Adrenal gland (tissue), 12 donors: Measurements from ENCODE around the gene SHANK3. TPM values are rescaled to one million over a fixed set of nuclear protein-coding genes. Genes with fewer than 3 reads are reported as not detected.

Source experiments
- DNase-seq, 7 donors: peaks; one replicate each; pipeline ENCODE4 v3.0.0-alpha.2; 2019 to 2020
- H3K27ac ChIP-seq, 5 donors: fragments of 200-600 bp; sonication (generic) in 4 of 5; 1 replicate in 3 of 5; 2 replicates in 2 of 5; pipeline versions ENCODE4 v1.5.1 to v1.8.0; 2016 to 2020; ENCODE audit warnings: mild to moderate bottlenecking in 1 of 5
- H3K27me3 ChIP-seq: fragments of 200-600 bp; 2 replicates; pipeline ENCODE4 v1.8.0; 2021
- H3K36me3 ChIP-seq, 2 donors: fragments of 200-600 bp; replicated peaks in 1 of 2; 1 replicate in 1 of 2; 2 replicates in 1 of 2; pipeline versions ENCODE4 v1.5.1 to v1.8.0; 2018 to 2022
- H3K4me1 ChIP-seq, 2 donors: fragments of 200-600 bp; replicated peaks in 1 of 2; 1 replicate in 1 of 2; 2 replicates in 1 of 2; pipeline versions ENCODE4 v1.5.1 to v1.8.0; 2018 to 2021
- H3K4me3 ChIP-seq, 4 donors: fragments of 200-600 bp; sonication (generic) in 3 of 4; one replicate each; pipeline ENCODE4 v1.5.1; 2016 to 2018
- H3K9me3 ChIP-seq, 3 donors: fragments of 200-600 bp; sonication (generic) in 1 of 3; replicated peaks in 1 of 3; 1 replicate in 2 of 3; 2 replicates in 1 of 3; pipeline versions ENCODE4 v1.5.1 to v1.8.0; 2016 to 2021
- CTCF ChIP-seq, 6 experiments: fragments of 450-650 bp in 4 of 6; fragments of 200-600 bp in 2 of 6; sonication (generic) in 1 of 6; IDR thresholded peaks; 1 replicate in 5 of 6; 2 replicates in 1 of 6; pipeline versions ENCODE4 v1.5.1 to v1.8.0; 2016 to 2021; ENCODE audit warnings: antibody characterized with exemption in 6 of 6, mild to moderate bottlenecking in 2 of 6, moderate library complexity in 1 of 6
- POLR2A ChIP-seq, 2 donors: fragments of 450-650 bp; IDR thresholded peaks; one replicate each; pipeline ENCODE4 v1.6.1; 2017; ENCODE audit warnings: antibody characterized with exemption in 2 of 2, mild to moderate bottlenecking in 2 of 2, moderate library complexity in 1 of 2
- WGBS, 4 donors: extraction: QIAGEN DNeasy Blood & Tissue Kit in 2 of 4; methylation state at CpG; one replicate each; pipeline versions ENCODE4 v1.1.5 to v1.1.7; 2013 to 2017; 5-methylcytosine and 5-hydroxymethylcytosine counted together
- intact Hi-C, 2 donors: fragments of 100-400 bp; cut with DNase I; formaldehyde crosslinking; loops; one replicate each; pipeline versions ENCODE4 v1.14.1 to v1.15.0; 2022 to 2023
- polyA plus RNA-seq, 3 donors: library from polyadenylated mRNA; stranded (reverse); fragments of 200-250 nt in 2 of 3; fragments of 350-450 nt in 1 of 3; fragmentation: Illumina TruSeq in 1 of 3; extraction: RNeasy Lipid Tissue Mini Kit (QIAGEN cat#74804) in 1 of 3; gene quantifications; one replicate each; pipeline ENCODE4 v1.2.3, GENCODE V29; 2013 to 2014
- small RNA-seq, 2 donors: library from RNA; depleted of rRNA; stranded (forward); fragments of <200 nt; gene quantifications; one replicate each; pipeline ENCODE3, GENCODE V24; 2016
- total RNA-seq, 9 donors: library from RNA; depleted of rRNA in 4 of 9; stranded (reverse); fragments of >200 nt in 4 of 9; fragments of 120-200 nt in 1 of 9; fragmentation: NEBNext Ultra II Directional in 1 of 9; extraction: Animal tissue kit (Norgen Biotek cat#: 25700) in 1 of 9; gene quantifications; one replicate each; pipeline versions ENCODE4 v1.1.0 to v1.2.4, GENCODE V29; 2013 to 2023
- donor health status: healthy with polysubstance abuse.
- donor health status: Bipolar disorder and iron deficiency.
- donor health status: DM: yes; HTN: yes; CAD: no.
- donor health status: DM: no; HTN: no; CAD: no.
- donor health status: DM: no; HTN: no; CAD: no.
- donor health status: DM: yes; HTN: yes; CAD: no.

The SHANK3 gene
- total and polyA plus RNA-seq, 12 donors, result 0.88 to 44.0 (median 9.8) TPM

DNA sequence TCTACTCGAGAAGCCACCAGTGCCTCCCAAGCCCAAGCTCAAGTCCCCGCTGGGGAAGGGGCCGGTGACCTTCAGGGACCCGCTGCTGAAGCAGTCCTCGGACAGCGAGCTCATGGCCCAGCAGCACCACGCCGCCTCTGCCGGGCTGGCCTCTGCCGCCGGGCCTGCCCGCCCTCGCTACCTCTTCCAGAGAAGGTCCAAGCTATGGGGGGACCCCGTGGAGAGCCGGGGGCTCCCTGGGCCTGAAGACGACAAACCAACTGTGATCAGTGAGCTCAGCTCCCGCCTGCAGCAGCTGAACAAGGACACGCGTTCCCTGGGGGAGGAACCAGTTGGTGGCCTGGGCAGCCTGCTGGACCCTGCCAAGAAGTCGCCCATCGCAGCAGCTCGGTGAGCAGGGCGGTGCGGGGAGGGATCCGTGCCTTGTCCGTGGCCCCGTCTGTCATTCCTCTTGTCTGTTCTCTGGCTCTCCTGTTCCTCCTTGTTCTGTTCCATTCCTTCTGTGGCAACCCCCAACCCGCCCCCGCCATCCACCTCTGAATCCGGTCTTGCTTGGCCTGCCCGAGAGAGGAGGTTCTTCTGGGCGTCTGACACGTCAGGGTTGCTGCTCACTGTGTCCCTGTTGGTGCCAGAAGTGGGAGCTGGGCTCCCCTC is 49.6 kb downstream of the SHANK3 start:
- Histone ChIP-seq H3K36me3 (peaks cover 0 to 7% of the 10 kb centered on the region in 2 donors), H3K27ac (no peak overlapping the region), H3K4me1 (no peaks in the 10 kb centered on the region), H3K4me3 (no peak overlapping the region), H3K9me3 (no peaks in the 10 kb centered on the region), H3K27me3 (peaks cover 8% of the 10 kb centered on the region)
- TF ChIP-seq CTCF (IDR thresholded peaks at IDR 0.05), result no peak
- TF ChIP-seq POLR2A (IDR thresholded peaks at IDR 0.05), result no peak
- DNase-seq, result no peak
- WGBS, 4 donors, result 85 to 94% (median 91%) methylated on average over 14 to 33 of the region's 33 CpGs
- intact Hi-C loops, result no loop called here

Small RNAs within 50 kb of the gene (small RNA-seq; reads per million reads assigned to genes)
- gene RF00019 (0 reads per million in 2 donors), gene RNU6-409P (0 reads per million in 2 donors)

Other genes with a start within 250 kb of the SHANK3 start
- gene SBF1, start 197.8 kb upstream of the SHANK3 start, total RNA-seq, result 100 to 1,000 TPM in 1 of 9 donors, 10 to 100 TPM in 8; 23.7 to 101 (median 79.2) TPM
- gene SBF1, start 197.8 kb upstream of the SHANK3 start, polyA plus RNA-seq, result 100 to 1,000 TPM in 1 of 3 donors, 10 to 100 TPM in 1, 1 to 10 TPM in 1; 8.4 to 117 (median 66.5) TPM
- under 1 TPM in 5 of 9 donors, not detected in 4; 0.14 to 0.54 (median 0.25) TPM for gene ADM2, start 191.3 kb upstream of the SHANK3 start, total RNA-seq
- under 1 TPM in 2 of 3 donors, not detected in 1; 0.07 to 0.48 TPM for gene ADM2, start 191.3 kb upstream of the SHANK3 start, polyA plus RNA-seq
- gene MIOX, start 186.0 kb upstream of the SHANK3 start, total RNA-seq, result not detected
- not detected for gene MIOX, start 186.0 kb upstream of the SHANK3 start, polyA plus RNA-seq
- 10 to 100 TPM; 23.6 to 91.0 (median 77.2) TPM for gene LMF2, start 165.1 kb upstream of the SHANK3 start, total RNA-seq
- gene LMF2, start 165.1 kb upstream of the SHANK3 start, polyA plus RNA-seq, result 100 to 1,000 TPM in 1 of 3 donors, 10 to 100 TPM in 1, 1 to 10 TPM in 1; 6.3 to 120 (median 90.3) TPM
- 10 to 100 TPM; 22.9 to 40.2 (median 31.7) TPM for gene NCAPH2, start 164.6 kb upstream of the SHANK3 start, total RNA-seq
- gene NCAPH2, start 164.6 kb upstream of the SHANK3 start, polyA plus RNA-seq, result 10 to 100 TPM; 13.8 to 90.5 (median 56.2) TPM
- 1 to 10 TPM in 6 of 9 donors, under 1 TPM in 1, not detected in 2; 0.78 to 7.8 (median 1.7) TPM for gene SCO2, start 147.2 kb upstream of the SHANK3 start, total RNA-seq
- gene SCO2, start 147.2 kb upstream of the SHANK3 start, polyA plus RNA-seq, result 1 to 10 TPM in 2 of 3 donors, not detected in 1; 1.2 to 4.0 TPM
- gene TYMP, start 142.8 kb upstream of the SHANK3 start, total RNA-seq, result 100 to 1,000 TPM in 3 of 9 donors, 10 to 100 TPM in 5, 1 to 10 TPM in 1; 1.9 to 152 (median 48.0) TPM
- 10 to 100 TPM; 12.3 to 90.3 (median 89.5) TPM for gene TYMP, start 142.8 kb upstream of the SHANK3 start, polyA plus RNA-seq
- under 1 TPM in 7 of 9 donors, not detected in 2; 0.06 to 0.69 (median 0.14) TPM for gene KLHDC7B, start 126.9 kb upstream of the SHANK3 start, total RNA-seq
- under 1 TPM; 0.09 to 0.24 (median 0.24) TPM for gene KLHDC7B, start 126.9 kb upstream of the SHANK3 start, polyA plus RNA-seq
- 1 to 10 TPM in 3 of 9 donors, under 1 TPM in 3, not detected in 3; 0.57 to 7.2 (median 2.4) TPM for gene SYCE3, start 109.9 kb upstream of the SHANK3 start, total RNA-seq
- gene SYCE3, start 109.9 kb upstream of the SHANK3 start, polyA plus RNA-seq, result under 1 TPM in 1 of 3 donors, not detected in 2; 0.81 TPM
- gene CPT1B, start 94.4 kb upstream of the SHANK3 start, total RNA-seq, result 10 to 100 TPM in 7 of 9 donors, 1 to 10 TPM in 2; 6.2 to 22.9 (median 15.2) TPM
- 10 to 100 TPM in 2 of 3 donors, 1 to 10 TPM in 1; 7.7 to 76.1 (median 28.7) TPM for gene CPT1B, start 94.4 kb upstream of the SHANK3 start, polyA plus RNA-seq
- gene CHKB, start 90.0 kb upstream of the SHANK3 start, total RNA-seq, result 100 to 1,000 TPM in 4 of 9 donors, 10 to 100 TPM in 5; 34.1 to 110 (median 88.4) TPM
- 100 to 1,000 TPM in 2 of 3 donors, 10 to 100 TPM in 1; 44.4 to 917 (median 477) TPM for gene CHKB, start 90.0 kb upstream of the SHANK3 start, polyA plus RNA-seq
- gene MAPK8IP2, start 72.0 kb upstream of the SHANK3 start, total RNA-seq, result 10 to 100 TPM in 8 of 9 donors, 1 to 10 TPM in 1; 3.9 to 30.1 (median 18.1) TPM
- 10 to 100 TPM in 1 of 3 donors, 1 to 10 TPM in 2; 4.4 to 13.4 (median 5.0) TPM for gene MAPK8IP2, start 72.0 kb upstream of the SHANK3 start, polyA plus RNA-seq
- 10 to 100 TPM; 10.8 to 87.8 (median 61.6) TPM for gene ARSA, start 44.7 kb upstream of the SHANK3 start, total RNA-seq
- 100 to 1,000 TPM in 2 of 3 donors, 1 to 10 TPM in 1; 5.5 to 168 (median 103) TPM for gene ARSA, start 44.7 kb upstream of the SHANK3 start, polyA plus RNA-seq
- 1 to 10 TPM in 1 of 9 donors, under 1 TPM in 4, not detected in 4; 0.28 to 1.3 (median 0.46) TPM for gene ACR, start 65.4 kb downstream of the SHANK3 start, total RNA-seq
- 1 to 10 TPM in 1 of 3 donors, under 1 TPM in 2; 0.13 to 1.5 (median 0.61) TPM for gene ACR, start 65.4 kb downstream of the SHANK3 start, polyA plus RNA-seq
- gene RABL2B, start 110.8 kb downstream of the SHANK3 start, total RNA-seq, result 10 to 100 TPM; 10.1 to 31.5 (median 14.8) TPM
- 10 to 100 TPM; 16.7 to 33.9 (median 18.8) TPM for gene RABL2B, start 110.8 kb downstream of the SHANK3 start, polyA plus RNA-seq